GM20000 (cell line): ENCODE results near the gene CUBN.

Experiments used
- DNase-seq: peaks from one replicate; pipeline ENCODE4 v3.0.0; 2012; ENCODE audit warnings: low spot score
- CTCF ChIP-seq: IDR thresholded peaks from 2 replicates; pipeline ENCODE4 v1.5.1; 2012; ENCODE audit warnings: mild to moderate bottlenecking, control low read depth; ENCODE audit errors: extremely low read depth, missing control alignments

CUBN gene

GRCh38 chr10:16798571-16798970, 331.0 kb downstream of the CUBN start:
- TF ChIP-seq CTCF = no peak

GRCh38 chr10:16795410-16796073, 334.1 kb downstream of the CUBN start:
- TF ChIP-seq CTCF = no peak
- no peak for DNase-seq

More at GRCh38 chr10:16798571-16798970, 331.0 kb downstream of the CUBN start:
- DNase-seq = no peak

GRCh38 chr10:16794005-16794404, 335.6 kb downstream of the CUBN start:
- TF ChIP-seq CTCF = no peak
- DNase-seq = no peak

GRCh38 chr10:16792675-16793074, 336.9 kb downstream of the CUBN start:
- no peak for TF ChIP-seq CTCF
- no peak for DNase-seq

GRCh38 chr10:16789765-16790164, 339.8 kb downstream of the CUBN start:
- DNase-seq = no peak
- TF ChIP-seq CTCF = no peak

- no peak for DNase-seq
- TF ChIP-seq CTCF = no peak
Measured at GRCh38 chr10:16789261-16789660, 340.4 kb downstream of the CUBN start.

- no peak for TF ChIP-seq CTCF
- no peak for DNase-seq
Measured at GRCh38 chr10:16788778-16789177, 340.8 kb downstream of the CUBN start.
